Endodermal cell (in vitro differentiated cells): ENCODE results near the gene IFI44L. TPM values are rescaled to one million over a fixed set of nuclear protein-coding genes. Genes with fewer than 3 reads are reported as not detected.

ENCODE experiments used
- DNase-seq: peaks from one replicate; pipeline ENCODE4 v3.0.0-alpha.2; 2017
- H3K27ac ChIP-seq: 2 replicates; pipeline ENCODE4 v1.5.1; 2013; ENCODE audit warnings: mild to moderate bottlenecking, low read depth, low read length, moderate library complexity
- H3K27me3 ChIP-seq: 2 replicates; pipeline ENCODE4 v1.6.1; 2013; ENCODE audit warnings: mild to moderate bottlenecking, low read length, moderate library complexity; ENCODE audit not compliant: insufficient read depth, control insufficient read depth, poor library complexity, severe bottlenecking
- H3K36me3 ChIP-seq: 2 replicates; pipeline ENCODE4 v1.7.0; 2013; ENCODE audit warnings: mild to moderate bottlenecking, low read length, moderate library complexity; ENCODE audit not compliant: control insufficient read depth, insufficient read depth
- H3K4me1 ChIP-seq: one replicate; pipeline ENCODE4 v1.7.0; 2013; ENCODE audit warnings: low read length; ENCODE audit not compliant: control insufficient read depth, insufficient read depth
- H3K4me3 ChIP-seq: 2 replicates; pipeline ENCODE4 v1.5.1; 2013; ENCODE audit warnings: mild to moderate bottlenecking, low read length, moderate library complexity
- H3K9ac ChIP-seq: 2 replicates; pipeline ENCODE4 v1.6.1; 2013; ENCODE audit warnings: mild to moderate bottlenecking, low read length, moderate library complexity; ENCODE audit not compliant: poor library complexity, severe bottlenecking; ENCODE audit errors: extremely low read depth
- H3K9me3 ChIP-seq: 2 replicates; pipeline ENCODE4 v1.6.1; 2013; ENCODE audit warnings: mild to moderate bottlenecking, low read length, moderate library complexity; ENCODE audit not compliant: control insufficient read depth
- H3K27ac Mint-ChIP-seq: 2 replicates; pipeline ENCODE4 v1.8.0; 2020; ENCODE audit warnings: mixed read lengths
- H3K27me3 Mint-ChIP-seq: 2 replicates; pipeline ENCODE4 v1.8.0; 2021; ENCODE audit warnings: mild to moderate bottlenecking, mixed read lengths; ENCODE audit not compliant: insufficient read depth
- H3K36me3 Mint-ChIP-seq: 2 replicates; pipeline ENCODE4 v1.8.0; 2020; ENCODE audit warnings: low read depth, mixed read lengths
- H3K4me1 Mint-ChIP-seq: 2 replicates; pipeline ENCODE4 v1.8.0; 2020; ENCODE audit warnings: mixed read lengths
- H3K4me3 Mint-ChIP-seq: 2 replicates; pipeline ENCODE4 v1.8.0; 2020; ENCODE audit warnings: mild to moderate bottlenecking, moderate library complexity, mixed read lengths
- H3K9me3 Mint-ChIP-seq: 2 replicates; pipeline ENCODE4 v1.8.0; 2020; ENCODE audit warnings: mild to moderate bottlenecking, mixed read lengths
- CTCF ChIP-seq: fragments of 200-600 bp; sonication (generic); conservative IDR thresholded peaks from 2 replicates; pipeline ENCODE4 v1.5.0; 2021; ENCODE audit warnings: antibody characterized with exemption, mild to moderate bottlenecking
- WGBS, 2 experiments: methylation state at CpG; one replicate each; pipeline versions ENCODE4 v1.1.5 to v1.1.7; 2013; ENCODE audit warnings: missing lambda C conversion rate in 2 of 2, mixed read lengths in 1 of 2; ENCODE audit not compliant: insufficient coverage in 1 of 2, insufficient read length in 1 of 2; 5-methylcytosine and 5-hydroxymethylcytosine counted together
- total RNA-seq, 2 donors: library from RNA; stranded (reverse); fragmentation: NEBNext Ultra II Directional in 1 of 2; extraction: Animal tissue kit (Norgen Biotek cat#: 25700) in 1 of 2; gene quantifications; 2 replicates in 1 of 2; 3 replicates in 1 of 2; pipeline ENCODE4 v1.2.1, GENCODE V29; 2021

Gene IFI44L
- total RNA-seq, 2 donors from 2014 or later: not detected

- H3K27ac ChIP-seq: no peak overlapping the region
- TF ChIP-seq CTCF: no peak
These were observed 15.6 kb upstream of the IFI44L start for GRCh38 chr1:78604643-78605042.

GRCh38 chr1:78606274-78606673 is 14.0 kb upstream of the IFI44L start:
- Histone ChIP-seq H3K4me3 (no peak overlapping the region), H3K36me3 (no peaks in the 10 kb centered on the region), H3K4me1 (peaks cover 3% of the 10 kb centered on the region), H3K27me3 (no peaks in the 10 kb centered on the region), H3K27ac (no peak overlapping the region), H3K9ac (no peak overlapping the region), H3K9me3 (peaks cover 5% of the 10 kb centered on the region)
- Mint-ChIP-seq H3K27ac (no peak overlapping the region), H3K4me1 (peaks cover 2% of the 10 kb centered on the region), H3K27me3 (peaks cover 25% of the 10 kb centered on the region), H3K9me3 (no peaks in the 10 kb centered on the region), H3K36me3 (no peaks in the 10 kb centered on the region), H3K4me3 (no peak overlapping the region)
- TF ChIP-seq CTCF: no peak
- 93 to 100% methylated on average over 2 of the region's 2 CpGs for WGBS, 2 experiments
- DNase-seq: no peak

More at GRCh38 chr1:78604643-78605042, 15.6 kb upstream of the IFI44L start:
- H3K27me3 Mint-ChIP-seq: peaks cover 8% of the 10 kb centered on the region
- peaks cover 5% of the 10 kb centered on the region for H3K9me3 ChIP-seq
- H3K9me3 Mint-ChIP-seq: no peaks in the 10 kb centered on the region
- no peak overlapping the region for H3K9ac ChIP-seq
- no peak for DNase-seq
- H3K27ac Mint-ChIP-seq: no peak overlapping the region
- H3K4me1 Mint-ChIP-seq: peaks cover 2% of the 10 kb centered on the region
- H3K4me1 ChIP-seq: peaks cover 3% of the 10 kb centered on the region
- no peaks in the 10 kb centered on the region for H3K27me3 ChIP-seq
- no peak overlapping the region for H3K4me3 ChIP-seq
- no peak overlapping the region for H3K4me3 Mint-ChIP-seq
- 96 to 100% methylated on average over 4 to 5 of the region's 5 CpGs for WGBS, 2 experiments
- H3K36me3 ChIP-seq: no peaks in the 10 kb centered on the region
- no peaks in the 10 kb centered on the region for H3K36me3 Mint-ChIP-seq

GRCh38 chr1:78607334-78607927 is 12.8 kb upstream of the IFI44L start:
- Histone ChIP-seq H3K4me1 (peaks cover 3% of the 10 kb centered on the region), H3K36me3 (no peaks in the 10 kb centered on the region), H3K9me3 (peaks cover 5% of the 10 kb centered on the region), H3K4me3 (no peak overlapping the region), H3K27me3 (no peaks in the 10 kb centered on the region), H3K9ac (no peak overlapping the region), H3K27ac (no peak overlapping the region)
- no peak overlapping the region for H3K27ac Mint-ChIP-seq
- peak; percentile 81 for TF ChIP-seq CTCF
- WGBS, 2 experiments: 91% methylated on average over 5 of the region's 5 CpGs; no CpG with 5 or more reads in 1 of the 2 experiments
- no peak overlapping the region for H3K4me3 Mint-ChIP-seq
- H3K9me3 Mint-ChIP-seq: no peaks in the 10 kb centered on the region
- H3K36me3 Mint-ChIP-seq: no peaks in the 10 kb centered on the region
- no peak for DNase-seq
- H3K4me1 Mint-ChIP-seq: peaks cover 2% of the 10 kb centered on the region
- peaks cover 34% of the 10 kb centered on the region for H3K27me3 Mint-ChIP-seq
